ENCODE data around the gene ZSWIM4.

ZSWIM4 gene

GRCh38 chr19:13817615-13818371 is 22.6 kb downstream of the ZSWIM4 start:
- Histone ChIP-seq H3K27me3 (ENCODE audit: insufficient read depth, low read length) (no peaks in the 10 kb centered on the region), H3K36me3 (ENCODE audit: insufficient read depth, low read depth, low read length) (peaks cover 39% of the 10 kb centered on the region), H3K4me3 (ENCODE audit: low read length) (peak overlapping the region; percentile 88), H3K9ac (ENCODE audit: low read depth, low read length) (peak overlapping the region; percentile 94; the same call in 1 of the 2 replicates), H3K9me3 (ENCODE audit: insufficient read depth, low read depth, low read length) (no peaks in the 10 kb centered on the region), H3K27ac (ENCODE audit: low read length) (peak overlapping the region; percentile 98), H3K4me1 (ENCODE audit: insufficient read depth, low read length) (no peaks in the 10 kb centered on the region)

GRCh38 chr19:13819238-13819637 is 24.0 kb downstream of the ZSWIM4 start:
- H3K9me3 ChIP-seq (ENCODE audit: insufficient read depth, low read depth, low read length), result no peaks in the 10 kb centered on the region
- no peaks in the 10 kb centered on the region for H3K4me1 ChIP-seq (ENCODE audit: insufficient read depth, low read length)
- no peak overlapping the region for H3K9ac ChIP-seq (ENCODE audit: low read depth, low read length)
- H3K27me3 ChIP-seq (ENCODE audit: insufficient read depth, low read length), result no peaks in the 10 kb centered on the region
- H3K27ac ChIP-seq (ENCODE audit: low read length), result no peak overlapping the region
- no peak overlapping the region for H3K4me3 ChIP-seq (ENCODE audit: low read length)
- H3K36me3 ChIP-seq (ENCODE audit: insufficient read depth, low read depth, low read length), result peaks cover 43% of the 10 kb centered on the region

DNA sequence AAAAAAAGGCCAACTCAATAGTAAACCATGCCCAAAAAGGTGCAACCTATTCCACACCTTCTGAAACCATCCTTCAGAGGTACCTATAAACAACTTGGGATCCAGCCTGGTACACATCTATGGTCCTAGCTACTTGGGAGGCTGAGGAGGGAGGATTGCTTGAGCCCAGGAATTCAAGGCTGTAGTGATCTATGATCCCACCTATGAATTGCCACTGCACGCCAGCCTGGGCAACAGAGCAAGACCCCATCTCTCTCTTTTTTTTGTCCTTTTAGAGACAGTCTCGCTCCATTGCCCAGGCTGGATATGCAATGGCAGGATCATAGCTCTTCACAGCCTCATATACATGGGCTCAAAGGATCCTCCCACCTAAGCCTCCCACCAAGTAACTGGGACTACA is 26.0 kb downstream of the ZSWIM4 start:
- no peak overlapping the region for H3K9ac ChIP-seq (ENCODE audit: low read depth, low read length)
- H3K9me3 ChIP-seq (ENCODE audit: insufficient read depth, low read depth, low read length), result no peaks in the 10 kb centered on the region
- H3K4me3 ChIP-seq (ENCODE audit: low read length), result no peak overlapping the region
- H3K36me3 ChIP-seq (ENCODE audit: insufficient read depth, low read depth, low read length), result peaks cover 41% of the 10 kb centered on the region
- no peaks in the 10 kb centered on the region for H3K4me1 ChIP-seq (ENCODE audit: insufficient read depth, low read length)
- H3K27me3 ChIP-seq (ENCODE audit: insufficient read depth, low read length), result no peaks in the 10 kb centered on the region
- H3K27ac ChIP-seq (ENCODE audit: low read length), result no peak overlapping the region

DNA sequence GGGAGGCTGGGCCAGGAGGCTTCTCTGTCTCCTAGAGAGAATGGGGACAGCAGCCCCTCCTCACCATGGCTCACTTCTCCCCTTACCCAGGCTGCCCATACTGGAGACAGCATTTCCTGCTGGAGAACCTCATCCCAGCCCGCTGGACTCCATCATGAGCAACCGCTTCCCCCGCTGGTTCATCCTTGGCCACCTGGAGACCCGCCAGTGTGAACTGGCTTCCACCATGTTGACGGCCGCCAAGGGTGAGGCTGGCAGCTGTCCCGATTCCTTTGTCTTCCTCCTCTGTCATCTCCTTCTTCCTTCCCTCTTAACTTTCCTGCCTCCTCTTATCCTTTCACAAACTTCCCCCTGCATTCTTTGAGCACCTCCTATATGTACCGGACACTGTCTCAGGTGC is 28.0 kb downstream of the ZSWIM4 start:
- Histone ChIP-seq H3K27me3 (ENCODE audit: insufficient read depth, low read length) (no peaks in the 10 kb centered on the region), H3K36me3 (ENCODE audit: insufficient read depth, low read depth, low read length) (peaks cover 53% of the 10 kb centered on the region), H3K9ac (ENCODE audit: low read depth, low read length) (no peak overlapping the region), H3K4me1 (ENCODE audit: insufficient read depth, low read length) (no peaks in the 10 kb centered on the region), H3K27ac (ENCODE audit: low read length) (no peak overlapping the region), H3K9me3 (ENCODE audit: insufficient read depth, low read depth, low read length) (no peaks in the 10 kb centered on the region), H3K4me3 (ENCODE audit: low read length) (no peak overlapping the region)

DNA sequence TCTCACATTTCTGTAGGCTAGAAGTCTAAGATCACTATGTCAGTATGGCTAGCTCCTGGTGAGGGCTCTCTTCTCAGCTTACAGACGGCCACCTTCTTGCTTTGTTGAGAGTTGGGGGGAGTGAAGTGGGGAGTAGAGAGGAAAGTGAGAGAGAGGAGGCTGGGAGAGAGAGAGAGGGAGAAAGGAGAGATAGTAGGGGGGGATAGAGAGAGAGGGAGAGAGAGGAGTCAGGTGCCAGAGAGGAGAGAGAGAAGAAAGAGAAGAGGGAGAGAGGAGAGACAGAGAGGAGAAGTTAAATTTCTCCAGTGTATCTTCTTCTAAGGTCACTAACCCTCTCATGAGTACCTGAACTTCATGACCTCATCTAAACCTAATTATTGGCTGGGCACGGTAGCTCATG is 28.7 kb downstream of the ZSWIM4 start:
- Histone ChIP-seq H3K27ac (ENCODE audit: low read length) (no peak overlapping the region), H3K9ac (ENCODE audit: low read depth, low read length) (no peak overlapping the region), H3K9me3 (ENCODE audit: insufficient read depth, low read depth, low read length) (no peaks in the 10 kb centered on the region), H3K36me3 (ENCODE audit: insufficient read depth, low read depth, low read length) (peaks cover 59% of the 10 kb centered on the region), H3K4me1 (ENCODE audit: insufficient read depth, low read length) (no peaks in the 10 kb centered on the region), H3K27me3 (ENCODE audit: insufficient read depth, low read length) (no peaks in the 10 kb centered on the region), H3K4me3 (ENCODE audit: low read length) (no peak overlapping the region)

GRCh38 chr19:13824703-13825102 is 29.5 kb downstream of the ZSWIM4 start:
- no peak overlapping the region for H3K27ac ChIP-seq (ENCODE audit: low read length)
- no peaks in the 10 kb centered on the region for H3K4me1 ChIP-seq (ENCODE audit: insufficient read depth, low read length)
- no peaks in the 10 kb centered on the region for H3K9me3 ChIP-seq (ENCODE audit: insufficient read depth, low read depth, low read length)
- no peaks in the 10 kb centered on the region for H3K27me3 ChIP-seq (ENCODE audit: insufficient read depth, low read length)
- H3K9ac ChIP-seq (ENCODE audit: low read depth, low read length), result no peak overlapping the region
- H3K36me3 ChIP-seq (ENCODE audit: insufficient read depth, low read depth, low read length), result peaks cover 62% of the 10 kb centered on the region
- no peak overlapping the region for H3K4me3 ChIP-seq (ENCODE audit: low read length)

GRCh38 chr19:13825489-13826441 is 30.5 kb downstream of the ZSWIM4 start:
- H3K36me3 ChIP-seq (ENCODE audit: insufficient read depth, low read depth, low read length), result peaks cover 63% of the 10 kb centered on the region

GRCh38 chr19:13826652-13827235 is 31.5 kb downstream of the ZSWIM4 start:
- Histone ChIP-seq H3K36me3 (ENCODE audit: insufficient read depth, low read depth, low read length) (peaks cover 58% of the 10 kb centered on the region), H3K4me1 (ENCODE audit: insufficient read depth, low read length) (no peaks in the 10 kb centered on the region), H3K9me3 (ENCODE audit: insufficient read depth, low read depth, low read length) (no peaks in the 10 kb centered on the region), H3K27ac (ENCODE audit: low read length) (no peak overlapping the region), H3K4me3 (ENCODE audit: low read length) (no peak overlapping the region), H3K9ac (ENCODE audit: low read depth, low read length) (no peak overlapping the region), H3K27me3 (ENCODE audit: insufficient read depth, low read length) (no peaks in the 10 kb centered on the region)

More at GRCh38 chr19:13825489-13826441, 30.5 kb downstream of the ZSWIM4 start:
- Histone ChIP-seq H3K9me3 (ENCODE audit: insufficient read depth, low read depth, low read length) (no peaks in the 10 kb centered on the region), H3K9ac (ENCODE audit: low read depth, low read length) (no peak overlapping the region), H3K4me1 (ENCODE audit: insufficient read depth, low read length) (no peaks in the 10 kb centered on the region), H3K27me3 (ENCODE audit: insufficient read depth, low read length) (no peaks in the 10 kb centered on the region), H3K27ac (ENCODE audit: low read length) (no peak overlapping the region), H3K4me3 (ENCODE audit: low read length) (no peak overlapping the region)

DNA sequence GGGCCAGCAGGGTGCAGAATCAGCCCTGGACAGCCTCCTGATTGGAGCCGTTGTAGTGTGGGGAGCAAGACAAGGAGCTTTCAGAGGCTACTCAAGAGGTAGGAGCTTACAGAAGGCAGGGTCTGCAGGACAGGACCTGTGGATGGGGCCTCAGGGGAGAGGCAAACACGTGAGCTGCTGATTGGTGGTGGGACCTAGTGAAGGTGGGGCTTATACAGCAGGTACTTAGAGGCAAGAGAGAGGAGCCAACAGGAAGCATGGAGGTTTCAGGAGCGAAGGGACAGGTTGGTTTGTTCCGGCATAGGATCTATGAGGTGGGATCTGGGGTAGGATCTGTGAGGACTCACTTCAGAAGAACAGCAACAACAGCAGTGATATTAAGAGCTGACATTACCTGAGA is 32.4 kb downstream of the ZSWIM4 start:
- H3K27ac ChIP-seq (ENCODE audit: low read length), result no peak overlapping the region
- no peak overlapping the region for H3K9ac ChIP-seq (ENCODE audit: low read depth, low read length)
- no peak overlapping the region for H3K4me3 ChIP-seq (ENCODE audit: low read length)
- H3K4me1 ChIP-seq (ENCODE audit: insufficient read depth, low read length), result no peaks in the 10 kb centered on the region
- peaks cover 50% of the 10 kb centered on the region for H3K36me3 ChIP-seq (ENCODE audit: insufficient read depth, low read depth, low read length)
- no peaks in the 10 kb centered on the region for H3K27me3 ChIP-seq (ENCODE audit: insufficient read depth, low read length)
- no peaks in the 10 kb centered on the region for H3K9me3 ChIP-seq (ENCODE audit: insufficient read depth, low read depth, low read length)

DNA sequence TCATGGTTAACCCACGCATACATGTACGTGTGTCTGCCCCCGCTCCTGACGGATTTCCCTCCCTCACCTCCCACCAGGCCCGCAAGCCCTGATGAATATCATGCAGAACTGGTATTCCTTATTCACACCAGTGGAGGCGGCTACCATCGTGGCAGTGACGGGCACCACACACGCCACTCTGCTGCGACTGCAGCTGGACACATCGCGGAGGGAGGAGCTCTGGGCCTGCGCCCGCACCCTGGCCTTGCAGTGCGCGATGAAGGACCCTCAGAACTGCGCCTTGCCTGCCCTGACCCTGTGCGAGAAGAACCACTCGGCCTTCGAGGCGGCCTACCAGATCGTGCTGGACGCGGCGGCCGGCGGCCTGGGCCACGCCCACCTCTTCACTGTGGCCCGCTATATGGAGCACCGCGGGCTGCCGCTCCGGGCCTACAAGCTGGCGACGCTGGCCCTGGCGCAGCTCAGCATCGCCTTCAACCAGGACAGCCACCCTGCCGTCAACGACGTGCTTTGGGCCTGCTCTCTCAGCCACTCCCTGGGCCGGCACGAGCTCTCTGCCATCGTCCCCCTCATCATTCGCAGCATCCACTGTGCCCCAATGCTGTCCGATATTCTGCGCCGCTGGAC is 35.0 kb downstream of the ZSWIM4 start:
- Histone ChIP-seq H3K9me3 (ENCODE audit: insufficient read depth, low read depth, low read length) (no peaks in the 10 kb centered on the region), H3K27me3 (ENCODE audit: insufficient read depth, low read length) (no peaks in the 10 kb centered on the region), H3K9ac (ENCODE audit: low read depth, low read length) (no peak overlapping the region), H3K4me3 (ENCODE audit: low read length) (no peak overlapping the region), H3K4me1 (ENCODE audit: insufficient read depth, low read length) (peaks cover 3% of the 10 kb centered on the region; the same call in 1 of the 2 replicates), H3K27ac (ENCODE audit: low read length) (no peak overlapping the region), H3K36me3 (ENCODE audit: insufficient read depth, low read depth, low read length) (peaks cover 34% of the 10 kb centered on the region)

DNA sequence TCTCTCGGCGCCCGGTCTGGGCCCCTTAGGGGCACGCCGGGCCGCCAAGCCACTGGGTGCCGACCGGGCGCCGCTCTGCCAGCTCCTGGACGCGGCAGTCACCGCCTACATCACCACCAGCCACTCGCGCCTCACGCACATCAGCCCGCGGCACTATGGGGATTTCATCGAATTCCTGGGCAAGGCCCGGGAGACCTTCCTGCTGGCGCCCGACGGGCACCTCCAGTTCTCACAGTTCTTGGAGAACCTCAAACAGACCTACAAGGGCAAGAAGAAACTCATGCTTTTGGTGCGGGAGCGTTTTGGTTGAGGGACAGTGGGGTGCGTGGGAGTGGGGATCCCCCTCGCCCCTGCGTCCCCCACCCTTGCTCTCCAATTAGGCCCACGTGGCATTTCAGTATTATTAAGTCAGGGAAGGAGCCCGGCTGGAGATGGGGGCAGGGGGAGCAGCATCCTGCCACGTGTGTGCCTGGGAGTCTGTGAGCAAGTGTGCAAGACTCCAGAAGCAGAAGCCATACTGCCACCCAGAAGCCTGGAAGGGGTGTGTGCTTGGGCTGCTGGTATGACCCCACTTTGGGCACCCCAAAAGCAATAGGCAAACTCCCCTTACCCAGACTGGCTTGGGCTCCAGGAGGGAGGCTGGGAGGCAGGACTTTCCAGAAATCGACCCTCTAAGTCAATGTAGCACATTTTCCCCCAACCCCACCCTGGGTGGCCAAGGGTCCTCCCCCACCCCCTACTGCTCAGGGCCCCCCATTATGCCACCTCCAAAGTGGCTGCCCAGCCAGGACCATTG is 35.7 kb downstream of the ZSWIM4 start:
- Histone ChIP-seq H3K9ac (ENCODE audit: low read depth, low read length) (no peak overlapping the region), H3K4me1 (ENCODE audit: insufficient read depth, low read length) (peaks cover 3% of the 10 kb centered on the region; the same call in 1 of the 2 replicates), H3K4me3 (ENCODE audit: low read length) (no peak overlapping the region), H3K27me3 (ENCODE audit: insufficient read depth, low read length) (no peaks in the 10 kb centered on the region), H3K27ac (ENCODE audit: low read length) (no peak overlapping the region), H3K36me3 (ENCODE audit: insufficient read depth, low read depth, low read length) (peaks cover 36% of the 10 kb centered on the region), H3K9me3 (ENCODE audit: insufficient read depth, low read depth, low read length) (no peaks in the 10 kb centered on the region)
